Measurements from ENCODE around the gene KCNAB2.

Gene KCNAB2

DNA sequence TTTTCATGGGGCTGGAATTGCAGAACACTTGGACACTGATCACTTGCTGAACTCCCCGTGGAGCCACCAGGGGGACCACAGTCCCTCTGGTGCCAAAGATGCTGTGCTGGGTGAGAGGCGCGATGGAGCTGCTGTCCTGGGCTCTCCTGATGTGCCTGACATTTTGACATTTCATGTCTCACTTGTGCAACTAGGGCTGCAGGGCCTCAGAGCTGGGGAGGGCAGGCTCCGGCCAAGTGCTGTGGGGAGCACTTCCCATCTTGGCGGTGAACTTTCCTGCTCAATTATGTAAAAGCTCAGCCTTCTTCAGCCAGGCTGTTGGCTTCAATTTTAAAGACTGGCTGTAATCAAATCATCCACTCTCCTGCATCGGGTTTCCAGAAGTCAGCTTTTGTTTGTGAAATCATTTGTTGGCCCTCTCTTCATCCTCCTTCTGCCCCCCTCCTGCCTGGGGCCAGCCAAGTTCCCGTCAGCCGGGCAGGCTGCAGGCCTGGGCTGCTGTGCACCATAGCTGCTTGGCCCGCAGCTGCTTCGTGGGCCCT is 36.8 kb downstream of the KCNAB2 start:
- CTCF ChIA-PET, result interaction anchor here (0.8 kb wide), 1 partner anchor 11 kb away, joined by 3 read pairs; no protein-coding TSS in a partner anchor
- no peak for DNase-seq (ENCODE audit: extremely low spot score)
- POLR2A ChIA-PET, result no interaction called here
- TF ChIP-seq, protein P1, sequence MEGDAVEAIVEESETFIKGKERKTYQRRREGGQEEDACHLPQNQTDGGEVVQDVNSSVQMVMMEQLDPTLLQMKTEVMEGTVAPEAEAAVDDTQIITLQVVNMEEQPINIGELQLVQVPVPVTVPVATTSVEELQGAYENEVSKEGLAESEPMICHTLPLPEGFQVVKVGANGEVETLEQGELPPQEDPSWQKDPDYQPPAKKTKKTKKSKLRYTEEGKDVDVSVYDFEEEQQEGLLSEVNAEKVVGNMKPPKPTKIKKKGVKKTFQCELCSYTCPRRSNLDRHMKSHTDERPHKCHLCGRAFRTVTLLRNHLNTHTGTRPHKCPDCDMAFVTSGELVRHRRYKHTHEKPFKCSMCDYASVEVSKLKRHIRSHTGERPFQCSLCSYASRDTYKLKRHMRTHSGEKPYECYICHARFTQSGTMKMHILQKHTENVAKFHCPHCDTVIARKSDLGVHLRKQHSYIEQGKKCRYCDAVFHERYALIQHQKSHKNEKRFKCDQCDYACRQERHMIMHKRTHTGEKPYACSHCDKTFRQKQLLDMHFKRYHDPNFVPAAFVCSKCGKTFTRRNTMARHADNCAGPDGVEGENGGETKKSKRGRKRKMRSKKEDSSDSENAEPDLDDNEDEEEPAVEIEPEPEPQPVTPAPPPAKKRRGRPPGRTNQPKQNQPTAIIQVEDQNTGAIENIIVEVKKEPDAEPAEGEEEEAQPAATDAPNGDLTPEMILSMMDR (IDR thresholded peaks at IDR 0.05; ENCODE audit: control extremely low read depth, extremely low read depth, low read depth, missing control alignments), result no peak

DNA sequence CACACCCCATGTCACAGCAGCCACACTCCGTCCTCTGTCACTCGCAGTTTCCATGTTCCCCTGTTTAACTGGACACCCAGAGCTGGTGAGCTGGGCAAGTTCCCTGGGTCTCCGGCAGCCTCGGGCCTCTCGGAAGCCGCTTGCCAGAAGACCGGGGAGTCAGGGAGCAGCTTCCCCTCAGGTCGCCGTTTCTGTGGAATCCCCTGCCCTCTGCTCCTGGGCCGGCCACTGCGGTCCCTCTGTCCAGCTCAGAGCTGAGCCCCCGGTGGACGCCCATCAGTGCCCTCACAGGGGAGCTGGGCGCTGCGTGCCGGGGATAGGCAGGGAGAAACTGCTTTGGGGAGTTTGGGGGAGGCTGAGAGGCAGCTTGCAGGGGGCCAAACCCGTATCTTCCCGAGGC is 37.7 kb downstream of the KCNAB2 start:
- TF ChIP-seq, protein P1 (IDR thresholded peaks at IDR 0.05; ENCODE audit: control extremely low read depth, extremely low read depth, low read depth, missing control alignments), result no peak
- ChIA-PET POLR2A (no interaction called here), CTCF (interaction anchor here (0.8 kb wide), 1 partner anchor 12 kb away, joined by 3 read pairs; no protein-coding TSS in a partner anchor)
- DNase-seq (ENCODE audit: extremely low spot score), result no peak

DNA sequence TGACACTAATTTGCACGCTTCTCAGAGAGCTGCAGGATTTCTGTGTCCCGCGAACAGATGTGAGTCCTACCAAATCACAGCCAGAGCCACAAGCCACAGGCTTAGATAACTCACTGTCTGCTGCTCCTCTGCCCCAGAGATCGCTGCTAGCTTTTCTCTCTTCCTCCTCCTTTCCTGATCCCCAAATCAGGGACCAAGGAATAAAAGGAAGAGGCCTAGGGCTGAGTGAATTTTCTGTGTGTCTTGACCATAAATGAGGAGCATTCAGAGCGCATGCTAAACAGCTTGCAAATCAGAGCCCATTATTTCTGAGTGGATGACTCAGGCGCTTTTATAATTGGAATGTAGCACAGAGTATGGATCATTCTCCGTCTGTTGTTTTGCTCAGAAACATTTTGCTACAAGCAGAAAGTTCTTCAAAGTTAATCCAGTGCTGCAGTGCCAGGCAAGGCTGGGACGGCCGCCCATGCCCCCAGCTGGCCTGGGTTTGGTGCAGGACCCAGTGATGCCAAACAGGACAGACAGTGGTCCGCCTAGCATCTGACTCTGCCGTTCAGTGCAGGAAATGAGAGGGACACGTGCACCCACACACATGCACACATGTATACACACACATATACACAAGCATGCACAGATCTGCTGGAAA is 38.2 kb downstream of the KCNAB2 start:
- POLR2A ChIA-PET, result no interaction called here
- CTCF ChIA-PET, result no interaction called here
- TF ChIP-seq, protein P1 (IDR thresholded peaks at IDR 0.05; ENCODE audit: control extremely low read depth, extremely low read depth, low read depth, missing control alignments), result no peak
- no peak for DNase-seq (ENCODE audit: extremely low spot score)

DNA sequence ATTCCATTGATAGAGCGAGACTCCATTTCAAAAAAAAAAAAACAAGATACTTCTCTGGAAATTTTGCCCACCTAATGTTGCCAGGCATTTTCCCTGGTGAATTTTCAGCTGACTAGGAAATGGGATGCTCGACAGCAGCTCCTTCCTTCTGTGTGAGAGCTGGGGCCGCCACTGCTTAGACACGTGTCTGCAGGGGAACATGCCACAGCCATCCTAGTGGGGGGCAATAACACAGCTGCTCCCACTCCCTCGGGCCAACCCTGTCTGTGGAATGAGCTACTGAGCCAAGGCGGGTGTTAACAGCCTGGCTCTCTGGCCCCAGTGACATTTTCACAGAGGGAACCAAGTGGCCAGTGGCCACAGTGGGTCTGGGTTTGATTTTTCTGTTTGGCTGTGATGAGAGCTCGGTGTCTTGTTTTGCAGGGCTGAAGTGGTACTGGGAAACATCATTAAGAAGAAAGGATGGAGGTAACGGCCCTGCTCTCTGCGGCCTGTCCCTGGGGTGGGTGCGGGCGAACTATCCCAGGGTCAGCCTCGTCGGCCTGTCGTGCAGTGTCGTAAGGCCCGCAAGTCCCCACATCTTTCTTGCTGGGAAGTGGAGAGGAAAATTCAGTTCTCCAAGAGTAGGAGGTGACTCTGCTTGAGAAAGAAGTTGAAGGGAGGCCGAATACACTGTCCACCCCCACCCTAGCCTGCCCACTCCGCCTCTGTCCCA is 39.2 kb downstream of the KCNAB2 start:
- POLR2A ChIA-PET, result no interaction called here
- CTCF ChIA-PET, result no interaction called here
- DNase-seq (ENCODE audit: extremely low spot score), result no peak
- TF ChIP-seq, protein P1 (IDR thresholded peaks at IDR 0.05; ENCODE audit: control extremely low read depth, extremely low read depth, low read depth, missing control alignments), result no peak

GRCh38 chr1:6085666-6086065 is 40.0 kb downstream of the KCNAB2 start:
- DNase-seq (ENCODE audit: extremely low spot score), result no peak
- TF ChIP-seq, protein P1 (IDR thresholded peaks at IDR 0.05; ENCODE audit: control extremely low read depth, extremely low read depth, low read depth, missing control alignments), result no peak
- ChIA-PET POLR2A (no interaction called here), CTCF (no interaction called here)

- TF ChIP-seq, protein P1 (IDR thresholded peaks at IDR 0.05; ENCODE audit: control extremely low read depth, extremely low read depth, low read depth, missing control alignments), result no peak
- CTCF ChIA-PET, result no interaction called here
- POLR2A ChIA-PET, result no interaction called here
- no peak for DNase-seq (ENCODE audit: extremely low spot score)
Observed at GRCh38 chr1:6086358-6086757, 40.7 kb downstream of the KCNAB2 start.
